PFSK-1 (cell line): ENCODE data around the gene CGB2. TPM values are rescaled to one million over a fixed set of nuclear protein-coding genes. Genes with fewer than 3 reads are reported as not detected.
"Not testable (repeated sequence)": the region's sequence is repeated elsewhere in the genome, so short reads cannot be mapped to it uniquely, and the experiment has no call there.

ENCODE experiments used
- FOXP2 ChIP-seq: optimal IDR thresholded peaks from 2 replicates; pipeline ENCODE3; 2011; ENCODE audit warnings: borderline replicate concordance, control low read depth, inconsistent platforms; ENCODE audit not compliant: insufficient read depth; ENCODE audit errors: extremely low read length, extremely low read depth
- POLR2AphosphoS5 ChIP-seq: IDR thresholded peaks from 2 replicates; pipeline ENCODE4 v1.6.1; 2012; ENCODE audit warnings: low read depth, mild to moderate bottlenecking, control low read depth, low read length, moderate library complexity
- REST ChIP-seq, 2 experiments: IDR thresholded peaks; 2 replicates each; pipeline versions ENCODE4 v1.6.1 to v1.8.0; 2011 to 2012; ENCODE audit warnings: low read depth in 2 of 2, low read length in 2 of 2, control low read depth in 1 of 2, inconsistent platforms in 1 of 2, mild to moderate bottlenecking in 1 of 2, moderate library complexity in 1 of 2; ENCODE audit not compliant: insufficient read depth in 1 of 2
- SIN3A ChIP-seq: IDR thresholded peaks from 2 replicates; pipeline ENCODE4 v1.6.1; 2012; ENCODE audit warnings: mild to moderate bottlenecking, low read length, moderate library complexity, borderline replicate concordance; ENCODE audit not compliant: insufficient read depth
- TAF1 ChIP-seq: IDR thresholded peaks from 2 replicates; pipeline ENCODE4 v1.6.1; 2012; ENCODE audit warnings: low read length, control low read depth, borderline replicate concordance; ENCODE audit not compliant: insufficient read depth
- polyA plus RNA-seq: library from polyadenylated mRNA; unstranded; fragments of >200 nt; gene quantifications from one replicate; pipeline ENCODE4 v1.2.1, GENCODE V29; 2012; ENCODE audit warnings: low read depth, missing spikeins; ENCODE audit not compliant: insufficient read length

CGB2 gene
- not detected for polyA plus RNA-seq

GRCh38 chr19:49031642-49032301 is at the start of gene CGB2:
Gene CGB2 (plus strand): TSS chr19:49031890. CDS start chr19:49032096, 206 bp downstream.
- not testable (repeated sequence) for TF ChIP-seq POLR2AphosphoS5; REST (IDR thresholded peaks at IDR 0.05; ENCODE audit: insufficient read depth in 1 of 2, low read depth in 2 of 2, low read length in 2 of 2); TAF1

- TF ChIP-seq FOXP2 (no peak), SIN3A (no peak), REST (IDR thresholded peaks at IDR 0.05; ENCODE audit: insufficient read depth in 1 of 2, low read depth in 2 of 2, low read length in 2 of 2) (no peak), POLR2AphosphoS5 (no peak), TAF1 (no peak)
Measured at GRCh38 chr19:48982280-48982679, 49.4 kb upstream of the CGB2 start.

GRCh38 chr19:48985711-48986110 is 46.0 kb upstream of the CGB2 start:
- no peak for TF ChIP-seq TAF1
- TF ChIP-seq FOXP2 = no peak
- TF ChIP-seq REST (IDR thresholded peaks at IDR 0.05; ENCODE audit: insufficient read depth in 1 of 2, low read depth in 2 of 2, low read length in 2 of 2) = no peak
- TF ChIP-seq POLR2AphosphoS5 = no peak
- no peak for TF ChIP-seq SIN3A

- TF ChIP-seq POLR2AphosphoS5 (no peak), REST (IDR thresholded peaks at IDR 0.05; ENCODE audit: insufficient read depth in 1 of 2, low read depth in 2 of 2, low read length in 2 of 2) (no peak), SIN3A (no peak), FOXP2 (no peak), TAF1 (no peak)
Measured at GRCh38 chr19:48986211-48986610, 45.5 kb upstream of the CGB2 start.

- TF ChIP-seq REST (IDR thresholded peaks at IDR 0.05; ENCODE audit: insufficient read depth in 1 of 2, low read depth in 2 of 2, low read length in 2 of 2) (no peak), FOXP2 (no peak), TAF1 (no peak)
Measured at GRCh38 chr19:48987323-48987722, 44.4 kb upstream of the CGB2 start.
